ENCODE measurements around the gene ZNF536.
"Not testable (repeated sequence)": the region's sequence is repeated elsewhere in the genome, so short reads cannot be mapped to it uniquely, and the experiment has no call there.

The ZNF536 gene

DNA sequence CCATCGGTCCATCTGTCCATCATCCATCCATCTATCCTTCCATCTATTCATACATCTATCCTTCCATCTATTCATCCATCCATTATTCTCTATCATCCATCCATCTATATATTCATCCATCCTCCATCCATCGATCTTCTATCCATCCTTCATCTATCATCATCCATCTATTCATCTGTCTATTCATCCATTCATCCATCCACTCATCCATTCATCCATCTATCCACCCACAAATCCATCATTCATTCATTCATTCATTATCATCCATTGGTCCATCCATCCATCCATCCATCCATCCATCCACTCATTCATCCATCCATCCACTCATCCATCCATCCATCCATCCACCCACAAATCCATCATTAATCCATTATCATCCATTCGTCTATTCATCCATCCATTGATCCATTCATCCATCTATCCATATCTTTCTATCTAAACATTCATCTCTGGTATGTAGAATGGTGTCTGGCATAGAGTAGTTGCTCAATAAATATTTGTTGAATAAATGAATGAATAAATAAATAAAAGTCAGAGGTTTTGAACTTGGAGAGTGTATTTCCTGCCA lies 36.6 kb downstream of the ZNF536 start:
- DNase-seq = no peak

DNA sequence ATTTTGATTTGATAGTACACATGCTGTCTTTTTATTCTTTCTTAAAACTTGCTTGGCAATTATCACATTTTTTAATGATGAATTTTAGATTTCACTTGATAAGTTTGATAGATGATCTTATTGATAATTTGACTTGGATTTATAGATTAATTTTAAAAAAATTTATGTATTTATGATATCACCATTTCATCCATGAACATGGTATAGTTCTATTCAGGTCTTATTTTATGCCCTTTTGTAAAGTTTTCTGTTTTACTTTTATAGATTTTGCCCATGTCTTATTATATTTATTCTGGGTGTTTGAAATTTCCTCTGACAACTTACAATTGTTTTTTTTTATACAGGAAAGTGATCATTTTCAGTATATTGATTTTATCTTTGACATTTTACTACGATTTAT lies 39.5 kb downstream of the ZNF536 start:
- no peak for DNase-seq

GRCh38 chr19:30416375-30416774 lies 44.2 kb downstream of the ZNF536 start:
- no peak for DNase-seq

- DNase-seq = not testable (repeated sequence)
Observed at GRCh38 chr19:30417166-30417565, 45.0 kb downstream of the ZNF536 start.

DNA sequence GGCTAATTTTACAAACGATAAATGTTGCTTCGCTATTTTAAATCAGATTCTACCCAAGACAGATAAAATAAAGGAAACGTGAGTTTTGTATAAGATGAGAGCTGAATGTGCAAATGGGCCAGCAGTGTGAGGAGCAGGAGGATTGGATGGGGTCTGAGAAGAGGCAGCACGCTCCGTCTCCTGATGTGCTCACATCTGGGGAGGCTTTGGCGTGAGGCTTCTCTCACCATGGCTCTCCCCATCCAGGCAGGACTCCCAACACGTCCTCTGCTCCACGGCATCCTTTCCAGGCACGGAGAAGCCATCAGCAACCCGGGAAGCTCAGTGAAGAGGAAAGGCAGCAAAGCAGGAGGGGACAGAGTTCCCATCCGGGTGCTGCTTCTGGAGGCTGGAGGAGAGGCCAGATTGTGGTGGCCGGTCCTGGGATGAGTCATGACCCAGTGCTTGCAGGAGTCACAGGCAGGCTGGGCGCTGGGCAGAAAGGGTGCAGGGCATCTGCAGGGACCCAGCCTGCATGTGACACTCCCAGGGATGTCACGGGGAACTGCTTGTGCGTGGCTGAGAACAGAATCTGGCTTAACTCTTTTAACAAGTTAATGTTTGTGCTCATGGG lies 47.5 kb downstream of the ZNF536 start:
- DNase-seq = peak in 25 of 56 donors; percentile 9 to 70 (median 36)

DNA sequence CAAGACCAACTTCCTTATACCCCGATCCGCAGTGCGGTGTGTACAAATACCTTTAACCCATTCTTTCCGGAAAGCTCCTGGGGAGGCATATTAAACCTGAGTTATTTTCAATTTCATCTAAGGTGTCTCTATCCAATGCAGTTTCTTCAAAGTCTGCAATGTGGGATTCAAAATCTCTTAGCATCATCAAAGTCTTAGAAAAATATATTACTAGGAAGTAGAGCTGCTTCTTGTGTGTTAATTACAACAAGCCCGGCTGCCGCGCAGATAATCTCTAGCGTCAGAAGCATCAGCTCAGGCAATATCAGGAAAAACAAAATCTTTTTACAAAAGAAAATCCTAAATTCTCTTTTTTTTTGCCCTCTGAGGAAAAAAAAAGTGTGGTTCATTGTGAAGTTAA lies 48.1 kb downstream of the ZNF536 start:
- DNase-seq = no peak

DNA sequence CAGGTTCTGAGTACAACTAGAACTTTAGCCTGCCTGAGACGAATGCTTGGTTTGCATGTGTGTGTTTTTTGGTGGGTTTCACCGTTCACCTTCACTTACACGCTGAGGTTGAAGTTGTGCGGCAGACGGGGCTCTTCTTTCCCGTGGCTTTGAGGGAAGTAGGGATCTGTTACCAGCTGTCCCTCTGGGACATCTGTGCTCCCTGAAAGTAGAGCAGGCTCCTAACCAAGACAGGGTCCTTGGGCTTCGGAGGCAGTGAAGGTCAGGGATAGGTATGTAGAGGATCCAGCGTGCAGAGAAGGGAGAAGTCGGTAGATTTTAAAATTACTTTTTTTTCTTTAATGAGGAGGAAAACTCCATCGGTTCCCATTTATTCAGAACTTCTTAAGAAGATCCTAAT lies 48.7 kb downstream of the ZNF536 start:
- no peak for DNase-seq

DNA sequence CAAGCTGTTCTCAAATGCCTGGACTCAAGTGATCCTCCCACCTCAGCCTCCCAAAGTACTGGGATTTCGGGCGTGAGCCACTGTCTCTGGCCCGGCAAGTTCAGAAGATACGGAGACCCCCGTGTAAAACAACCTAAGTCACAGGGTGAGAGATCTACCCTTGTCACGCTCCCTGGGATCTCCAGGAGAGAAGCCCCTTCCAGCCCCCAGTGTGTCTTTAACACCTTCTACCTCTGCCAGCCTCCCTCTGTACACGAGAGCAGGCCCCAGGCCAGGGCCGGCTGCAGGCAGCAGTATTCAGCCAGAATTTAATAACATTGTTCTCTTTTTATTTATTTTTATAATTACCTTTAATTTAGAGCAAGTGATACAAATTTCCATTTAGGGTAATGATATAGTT lies 49.4 kb downstream of the ZNF536 start:
- no peak for DNase-seq

DNA sequence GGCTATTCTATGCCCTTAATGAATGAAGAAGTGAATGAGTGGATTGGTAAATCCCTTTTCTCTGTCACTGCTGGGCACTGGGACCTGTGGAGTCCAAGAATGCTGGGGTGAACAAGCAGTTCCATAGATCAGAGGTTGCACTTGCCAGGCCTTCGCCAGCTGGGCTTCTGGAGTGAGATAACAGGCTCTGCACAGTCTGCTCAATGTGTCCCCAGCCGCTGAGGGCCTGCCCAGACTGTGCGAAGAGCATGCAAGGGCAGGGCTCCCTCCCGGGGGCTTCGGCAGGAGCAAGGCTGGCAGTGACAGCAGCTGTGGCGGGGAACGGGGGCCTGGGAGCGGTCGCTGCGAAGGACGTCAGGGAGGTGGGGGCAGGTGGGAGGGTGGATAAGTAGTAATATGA lies 51.3 kb downstream of the ZNF536 start:
- peak in 3 of 56 donors; percentile 16 to 42 (median 18) for DNase-seq

DNA sequence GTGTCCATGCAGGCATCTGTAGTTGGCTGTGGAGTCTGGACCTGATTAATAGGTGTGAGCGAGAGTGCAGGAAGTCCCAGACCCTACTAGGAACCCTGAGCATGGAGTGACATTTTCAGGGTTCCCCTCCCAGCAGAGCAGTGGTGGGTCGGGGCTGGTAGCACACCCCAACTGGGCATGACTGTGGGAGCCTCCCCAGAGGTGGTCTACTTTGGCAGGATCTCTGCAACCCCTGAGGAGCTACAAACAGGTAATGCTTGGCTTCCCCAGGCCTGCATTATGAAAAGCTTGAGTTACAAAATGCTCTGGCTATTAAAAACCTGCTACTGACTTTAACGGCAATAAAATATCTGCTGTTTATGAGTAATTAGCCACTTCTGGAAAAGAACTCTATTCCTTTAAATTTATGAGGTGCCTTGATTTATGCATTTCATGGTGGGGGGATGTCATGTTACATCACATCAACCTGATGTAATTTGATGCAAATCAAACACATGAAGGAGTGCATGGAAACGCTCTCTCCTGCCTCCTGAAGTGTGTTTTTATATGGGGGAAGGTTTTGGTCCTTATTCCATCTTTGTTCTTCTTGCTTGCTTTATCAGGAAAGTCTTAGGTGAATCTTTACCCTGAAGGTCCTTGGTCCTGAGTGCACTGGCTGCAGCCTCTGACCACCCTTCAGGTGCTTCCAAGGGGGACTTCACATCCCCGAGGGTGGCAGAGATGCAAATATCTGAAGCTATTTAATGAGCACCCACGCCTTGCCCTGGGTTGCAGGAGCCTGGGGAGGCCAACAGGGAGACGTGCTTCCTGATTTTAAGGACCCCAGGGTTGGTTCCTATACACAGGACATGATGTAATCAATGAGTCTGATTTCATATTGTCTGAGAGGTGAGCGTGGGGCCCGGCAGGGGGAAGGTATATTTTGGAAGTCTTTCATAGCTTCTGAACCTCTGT lies 54.0 kb downstream of the ZNF536 start:
- DNase-seq = no peak

DNA sequence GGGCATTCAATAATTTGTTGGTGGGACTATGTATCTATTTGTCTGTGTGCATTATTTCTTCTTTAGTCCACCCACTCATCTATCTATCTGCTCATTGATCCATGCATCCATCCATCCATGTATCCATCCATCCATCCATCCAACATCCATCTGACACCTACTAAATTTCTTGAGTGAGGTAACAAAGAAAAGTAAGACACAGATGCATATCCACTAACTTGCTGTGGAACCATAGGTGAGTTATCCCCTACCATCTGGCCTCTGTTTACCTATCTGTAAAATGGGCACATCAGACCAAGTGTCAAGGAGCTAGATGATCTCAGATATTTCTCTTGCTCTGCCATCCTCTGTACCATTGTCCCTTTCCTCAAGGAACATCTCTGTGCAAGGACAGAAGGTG lies 54.7 kb downstream of the ZNF536 start:
- no peak for DNase-seq

DNA sequence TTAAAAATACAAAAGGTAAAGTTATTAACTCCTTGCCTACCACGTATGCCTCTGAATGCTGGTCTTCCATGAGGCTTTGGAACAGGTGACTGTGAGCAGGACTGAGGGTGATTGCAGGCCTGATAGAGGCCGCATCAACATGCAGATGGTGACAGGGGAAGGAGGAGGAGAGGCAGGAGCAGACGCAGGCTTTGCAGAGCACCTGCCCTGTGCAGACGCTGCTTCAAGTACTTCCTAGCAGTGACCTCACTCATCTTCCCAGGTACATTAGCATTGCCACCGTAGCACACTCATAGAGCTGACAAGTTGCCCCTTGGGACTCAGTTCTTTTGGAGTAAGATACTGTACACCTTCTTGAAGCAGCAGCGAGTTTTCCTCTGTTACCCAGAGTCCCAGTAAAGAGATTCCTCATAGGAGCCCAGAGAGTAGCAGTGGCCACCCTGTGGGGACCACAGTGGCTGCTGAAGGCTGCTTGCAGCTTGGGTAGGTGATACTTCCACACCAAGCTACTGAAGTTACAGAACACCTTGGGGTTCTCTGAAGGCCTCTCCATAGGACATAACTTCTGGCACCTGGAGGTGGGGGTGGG lies 56.0 kb downstream of the ZNF536 start:
- no peak for DNase-seq

GRCh38 chr19:30428844-30429243 lies 56.7 kb downstream of the ZNF536 start:
- no peak for DNase-seq

DNA sequence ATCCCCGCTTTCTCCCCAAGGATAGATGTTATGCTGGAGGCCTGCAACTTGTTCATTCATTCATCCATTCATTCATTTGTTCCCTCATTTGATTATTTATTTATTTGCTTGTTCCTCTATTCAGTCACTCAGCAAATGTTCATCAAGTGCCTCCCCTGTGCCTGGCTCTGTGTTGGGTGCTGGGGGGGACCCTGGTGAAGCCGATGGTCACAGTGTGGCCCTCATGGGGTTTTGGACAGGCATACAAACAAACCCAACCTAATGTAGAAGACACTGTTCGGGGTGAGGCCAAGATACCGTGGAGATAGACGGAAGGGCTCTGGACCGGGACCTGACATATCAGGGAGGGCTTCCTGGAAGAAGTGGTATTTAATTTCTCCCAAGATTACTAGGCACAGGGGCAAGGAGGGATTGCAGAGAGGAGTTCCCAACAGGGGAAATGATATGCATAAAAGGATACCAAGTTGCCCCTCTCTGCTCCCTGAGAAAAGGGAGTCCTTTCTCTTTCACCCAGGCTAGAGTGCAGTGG lies 58.1 kb downstream of the ZNF536 start:
- no peak for DNase-seq

GRCh38 chr19:30431591-30431990 lies 59.4 kb downstream of the ZNF536 start:
- DNase-seq = no peak

GRCh38 chr19:30434797-30435594 lies 62.8 kb downstream of the ZNF536 start:
- DNase-seq = no peak

DNA sequence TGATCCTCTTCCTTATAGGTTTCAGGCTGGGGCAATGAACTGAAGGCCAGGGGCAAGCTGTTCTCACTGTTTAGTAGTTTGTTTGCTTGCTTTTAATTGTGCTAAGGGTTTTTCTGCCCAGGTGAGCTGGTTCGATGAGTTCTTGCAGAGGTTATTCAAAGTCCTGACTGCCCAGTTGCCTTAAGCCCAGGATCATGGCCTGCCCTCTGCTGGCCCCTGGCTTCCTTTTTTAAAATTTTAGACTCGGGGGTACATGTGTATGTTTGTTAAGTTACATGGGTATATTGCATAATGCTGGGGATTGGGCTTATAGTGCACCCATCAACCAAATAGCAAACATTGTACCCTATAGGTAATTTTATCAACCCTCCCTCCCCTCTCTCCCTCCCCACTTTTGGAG lies 65.7 kb downstream of the ZNF536 start:
- no peak for DNase-seq

- DNase-seq = peak in 9 of 56 donors; percentile 13 to 39 (median 19)
Observed at GRCh38 chr19:30439310-30439709, 67.1 kb downstream of the ZNF536 start.

- DNase-seq = no peak
Observed at GRCh38 chr19:30441011-30441410, 68.8 kb downstream of the ZNF536 start.

- no peak for DNase-seq
Observed at GRCh38 chr19:30442674-30443073, 70.5 kb downstream of the ZNF536 start.
